DND-41 (cell line): ENCODE measurements around the gene XAB2.

ENCODE experiments used
- ATAC-seq: fragments of 200-7000 bp; cut with Tn5 transposase; 3 replicates; pipeline ENCODE4 v1.9.1; 2021; ENCODE audit warnings: low read depth; ENCODE audit not compliant: insufficient read depth
- DNase-seq: peaks from one replicate; pipeline ENCODE4 v3.0.0-alpha.2; 2020
- H2AFZ ChIP-seq: 2 replicates; pipeline ENCODE4 v1.6.0; 2012; ENCODE audit warnings: low read depth, low read length
- H3K27ac ChIP-seq: 2 replicates; pipeline ENCODE4 v1.5.1; 2012; ENCODE audit warnings: low read length, inconsistent platforms
- H3K27me3 ChIP-seq: fragments of 200-600 bp; sonication (generic); 2 replicates; pipeline ENCODE4 v1.6.0; 2012; ENCODE audit warnings: low read length, mild to moderate bottlenecking, inconsistent platforms; ENCODE audit not compliant: insufficient read depth, poor library complexity
- H3K36me3 ChIP-seq: 2 replicates; pipeline ENCODE4 v1.5.1; 2012; ENCODE audit warnings: low read length, inconsistent platforms; ENCODE audit not compliant: insufficient read depth
- H3K4me1 ChIP-seq: 2 replicates; pipeline ENCODE4 v1.5.1; 2012; ENCODE audit warnings: mild to moderate bottlenecking, low read length; ENCODE audit not compliant: insufficient read depth
- H3K4me2 ChIP-seq: 2 replicates; pipeline ENCODE4 v1.6.0; 2012; ENCODE audit warnings: mild to moderate bottlenecking, moderate library complexity, low read length, inconsistent platforms; ENCODE audit not compliant: insufficient read depth
- H3K4me3 ChIP-seq, 2 experiments: fragments of 200-600 bp in 1 of 2; shearing (Covaris generic) in 1 of 2; 2 replicates each; pipeline ENCODE4 v1.5.1; 2012 to 2016; ENCODE audit warnings: inconsistent platforms in 2 of 2, low read length in 2 of 2, mild to moderate bottlenecking in 2 of 2, low read depth in 1 of 2, moderate library complexity in 1 of 2
- H3K79me2 ChIP-seq: 2 replicates; pipeline ENCODE4 v1.6.0; 2012; ENCODE audit warnings: low read length, inconsistent platforms; ENCODE audit not compliant: insufficient read depth
- H3K9ac ChIP-seq: 2 replicates; pipeline ENCODE4 v1.6.0; 2012; ENCODE audit warnings: low read depth, mild to moderate bottlenecking, inconsistent platforms, low read length, moderate library complexity
- H3K9me3 ChIP-seq: 2 replicates; pipeline ENCODE4 v1.5.1; 2012; ENCODE audit warnings: low read length, moderate library complexity, mild to moderate bottlenecking, inconsistent platforms; ENCODE audit not compliant: insufficient read depth, severe bottlenecking
- H4K20me1 ChIP-seq: 2 replicates; pipeline ENCODE4 v1.6.0; 2012; ENCODE audit warnings: low read length; ENCODE audit not compliant: insufficient read depth
- EZH2 ChIP-seq: IDR thresholded peaks from 3 replicates; pipeline ENCODE4 v1.6.1; 2012; ENCODE audit warnings: borderline replicate concordance, low read depth, mild to moderate bottlenecking, moderate library complexity, low read length, inconsistent platforms; ENCODE audit not compliant: severe bottlenecking
- TF ChIP-seq, protein P1 (sequence below): IDR thresholded peaks from 2 replicates; pipeline ENCODE4 v1.5.1; 2012; ENCODE audit warnings: borderline replicate concordance, low read length, moderate library complexity, mild to moderate bottlenecking; ENCODE audit not compliant: poor library complexity, severe bottlenecking; ENCODE audit errors: extremely low read depth

The XAB2 gene

DNA sequence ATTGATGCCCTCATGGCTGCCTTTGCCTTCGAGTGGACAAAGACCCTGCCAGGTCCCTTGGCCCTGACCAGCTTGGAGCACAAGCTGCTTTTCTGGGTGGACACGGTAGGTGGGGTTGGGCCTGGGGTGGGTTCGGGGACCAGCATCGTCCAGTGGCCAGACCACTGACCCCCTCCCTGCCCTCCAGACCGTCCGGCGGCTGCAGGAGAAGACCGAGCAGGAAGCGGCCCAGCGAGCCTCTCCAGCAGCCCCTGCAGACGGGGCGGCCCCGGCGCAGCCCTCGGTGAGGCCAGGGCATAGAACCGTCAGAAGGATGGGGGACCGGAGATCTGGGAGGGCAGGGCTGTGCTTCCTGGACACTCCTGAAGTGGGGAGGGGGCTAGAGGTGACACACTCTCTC, 23.1 kb downstream of the XAB2 start:
- no peaks in the 10 kb centered on the region for H3K79me2 ChIP-seq
- no peaks in the 10 kb centered on the region for H3K27me3 ChIP-seq
- TF ChIP-seq EZH2: no peak
- TF ChIP-seq, protein P1, sequence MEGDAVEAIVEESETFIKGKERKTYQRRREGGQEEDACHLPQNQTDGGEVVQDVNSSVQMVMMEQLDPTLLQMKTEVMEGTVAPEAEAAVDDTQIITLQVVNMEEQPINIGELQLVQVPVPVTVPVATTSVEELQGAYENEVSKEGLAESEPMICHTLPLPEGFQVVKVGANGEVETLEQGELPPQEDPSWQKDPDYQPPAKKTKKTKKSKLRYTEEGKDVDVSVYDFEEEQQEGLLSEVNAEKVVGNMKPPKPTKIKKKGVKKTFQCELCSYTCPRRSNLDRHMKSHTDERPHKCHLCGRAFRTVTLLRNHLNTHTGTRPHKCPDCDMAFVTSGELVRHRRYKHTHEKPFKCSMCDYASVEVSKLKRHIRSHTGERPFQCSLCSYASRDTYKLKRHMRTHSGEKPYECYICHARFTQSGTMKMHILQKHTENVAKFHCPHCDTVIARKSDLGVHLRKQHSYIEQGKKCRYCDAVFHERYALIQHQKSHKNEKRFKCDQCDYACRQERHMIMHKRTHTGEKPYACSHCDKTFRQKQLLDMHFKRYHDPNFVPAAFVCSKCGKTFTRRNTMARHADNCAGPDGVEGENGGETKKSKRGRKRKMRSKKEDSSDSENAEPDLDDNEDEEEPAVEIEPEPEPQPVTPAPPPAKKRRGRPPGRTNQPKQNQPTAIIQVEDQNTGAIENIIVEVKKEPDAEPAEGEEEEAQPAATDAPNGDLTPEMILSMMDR: no peak
- no peak overlapping the region for H3K4me3 ChIP-seq
- no peak overlapping the region for H3K9ac ChIP-seq
- H3K4me1 ChIP-seq: no peaks in the 10 kb centered on the region
- H3K27ac ChIP-seq: no peak overlapping the region
- no peak overlapping the region for H2AFZ ChIP-seq
- no peaks in the 10 kb centered on the region for H3K9me3 ChIP-seq
- H4K20me1 ChIP-seq: no peaks in the 10 kb centered on the region
- no peaks in the 10 kb centered on the region for H3K36me3 ChIP-seq
- H3K4me2 ChIP-seq: no peak overlapping the region
- DNase-seq (no peak), ATAC-seq (no peak)

DNA sequence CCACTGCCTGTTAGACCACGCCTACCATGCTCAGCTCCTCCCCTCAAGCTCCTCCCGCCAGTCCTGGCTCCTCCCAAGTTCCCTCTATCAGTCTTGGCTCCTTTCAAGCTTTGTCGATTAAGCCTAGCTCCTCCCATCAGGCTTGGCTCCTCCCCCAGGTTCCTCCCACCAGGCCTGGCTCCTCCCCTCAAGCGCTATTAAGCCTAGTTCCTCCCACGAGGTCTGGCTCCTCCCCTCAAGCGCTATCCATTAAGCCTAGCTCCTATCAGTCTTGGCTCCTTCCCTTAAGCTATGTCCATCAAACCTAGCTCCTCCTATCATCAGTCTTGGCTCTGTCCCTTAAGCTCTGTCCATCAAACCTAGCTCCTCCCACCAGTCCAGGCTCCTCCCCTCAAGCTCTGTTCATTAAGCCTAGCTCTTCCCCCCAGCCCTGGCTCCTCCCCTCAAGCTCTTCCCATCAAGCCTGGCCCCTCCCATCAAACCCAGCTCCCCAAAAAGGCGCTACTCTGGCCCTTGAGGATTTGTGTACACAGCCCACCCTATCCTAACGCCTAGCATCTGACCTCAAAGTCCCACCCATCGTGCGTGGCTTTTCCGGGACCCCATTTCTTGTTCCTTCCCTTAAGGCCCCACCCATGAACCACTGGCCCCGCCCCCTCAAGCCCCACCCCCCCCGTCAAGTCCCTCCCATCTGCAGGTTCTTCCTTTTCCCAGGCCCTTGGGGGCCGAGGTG, 23.7 kb downstream of the XAB2 start:
- no peaks in the 10 kb centered on the region for H3K4me1 ChIP-seq
- no peak overlapping the region for H3K4me2 ChIP-seq
- H3K4me3 ChIP-seq: no peak overlapping the region
- no peaks in the 10 kb centered on the region for H4K20me1 ChIP-seq
- no peaks in the 10 kb centered on the region for H3K9me3 ChIP-seq
- H3K79me2 ChIP-seq: no peaks in the 10 kb centered on the region
- no peaks in the 10 kb centered on the region for H3K27me3 ChIP-seq
- H3K9ac ChIP-seq: no peak overlapping the region
- peak; percentile 67 for ATAC-seq
- no peaks in the 10 kb centered on the region for H3K36me3 ChIP-seq
- peak; percentile 46 for DNase-seq
- H3K27ac ChIP-seq: no peak overlapping the region
- TF ChIP-seq, protein P1: no peak
- no peak for TF ChIP-seq EZH2
- no peak overlapping the region for H2AFZ ChIP-seq

DNA sequence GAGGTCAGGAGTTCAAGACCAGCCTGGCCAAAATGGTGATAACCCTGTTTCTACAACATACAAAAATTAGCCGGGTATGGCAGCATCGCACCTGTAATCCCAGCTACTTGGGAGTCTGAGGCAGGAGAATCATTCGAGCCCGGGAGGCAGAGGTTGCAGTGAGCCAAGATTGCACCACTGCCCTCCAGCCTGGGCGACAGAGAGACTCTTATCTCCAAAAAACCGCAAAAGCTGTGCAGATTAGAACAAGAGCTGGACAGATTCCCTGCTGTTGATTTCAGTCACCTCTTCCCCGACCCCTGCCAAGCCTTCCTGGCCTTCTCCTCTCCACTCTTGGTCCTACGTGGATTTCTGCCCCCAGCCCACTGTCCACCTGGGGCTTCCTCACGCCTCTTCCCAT, 25.4 kb downstream of the XAB2 start:
- no peaks in the 10 kb centered on the region for H3K79me2 ChIP-seq
- H3K4me1 ChIP-seq: no peaks in the 10 kb centered on the region
- DNase-seq (no peak), ATAC-seq (no peak)
- H3K9ac ChIP-seq: no peak overlapping the region
- H3K27me3 ChIP-seq: no peaks in the 10 kb centered on the region
- H3K4me2 ChIP-seq: no peak overlapping the region
- H4K20me1 ChIP-seq: no peaks in the 10 kb centered on the region
- no peak overlapping the region for H3K27ac ChIP-seq
- no peak overlapping the region for H3K4me3 ChIP-seq
- H3K36me3 ChIP-seq: no peaks in the 10 kb centered on the region
- no peaks in the 10 kb centered on the region for H3K9me3 ChIP-seq
- no peak overlapping the region for H2AFZ ChIP-seq
- TF ChIP-seq, protein P1: no peak
- TF ChIP-seq EZH2: no peak
